ENCODE data around the gene DOC2A. TPM values are rescaled to one million over a fixed set of nuclear protein-coding genes. Genes with fewer than 3 reads are reported as not detected.
A peak's percentile ranks its signal among the peaks of the same experiment; 100 is the strongest.

DOC2A gene
- total and polyA plus RNA-seq, 8 donors, result 0.77 to 5.1 (median 2.9) TPM

DNA sequence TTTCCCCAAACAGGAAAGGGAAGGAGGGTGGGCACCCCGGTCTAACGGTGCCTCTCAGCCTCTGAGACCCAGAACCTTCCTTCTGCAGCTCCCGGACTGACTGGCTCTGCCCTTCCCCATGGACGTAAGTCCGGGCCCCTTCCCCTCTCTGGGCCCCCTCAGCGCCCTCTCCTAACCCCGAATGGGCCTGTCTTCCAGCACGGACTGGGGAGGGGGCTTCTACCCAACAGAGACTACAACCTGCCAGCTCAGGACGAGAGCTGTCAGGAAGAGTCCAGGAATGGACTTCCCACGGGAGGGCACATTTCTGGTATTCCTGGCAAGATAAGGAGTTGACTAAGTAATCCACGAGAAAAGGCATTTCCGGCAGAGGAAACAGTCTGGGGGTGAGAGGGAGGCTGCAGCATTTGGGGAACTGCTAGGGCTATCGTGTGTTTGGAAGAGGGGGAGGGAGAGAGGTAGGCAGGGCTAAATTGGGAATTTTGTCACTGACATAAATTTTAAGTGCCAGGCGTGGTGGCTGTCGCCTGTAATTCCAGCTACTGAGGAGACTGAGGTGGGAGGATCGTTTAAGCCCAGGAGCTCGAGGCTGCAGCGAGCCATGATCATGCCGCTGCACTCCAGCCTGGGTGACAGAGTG is 42.7 kb upstream of the DOC2A start:
- TF ChIP-seq, protein P1, sequence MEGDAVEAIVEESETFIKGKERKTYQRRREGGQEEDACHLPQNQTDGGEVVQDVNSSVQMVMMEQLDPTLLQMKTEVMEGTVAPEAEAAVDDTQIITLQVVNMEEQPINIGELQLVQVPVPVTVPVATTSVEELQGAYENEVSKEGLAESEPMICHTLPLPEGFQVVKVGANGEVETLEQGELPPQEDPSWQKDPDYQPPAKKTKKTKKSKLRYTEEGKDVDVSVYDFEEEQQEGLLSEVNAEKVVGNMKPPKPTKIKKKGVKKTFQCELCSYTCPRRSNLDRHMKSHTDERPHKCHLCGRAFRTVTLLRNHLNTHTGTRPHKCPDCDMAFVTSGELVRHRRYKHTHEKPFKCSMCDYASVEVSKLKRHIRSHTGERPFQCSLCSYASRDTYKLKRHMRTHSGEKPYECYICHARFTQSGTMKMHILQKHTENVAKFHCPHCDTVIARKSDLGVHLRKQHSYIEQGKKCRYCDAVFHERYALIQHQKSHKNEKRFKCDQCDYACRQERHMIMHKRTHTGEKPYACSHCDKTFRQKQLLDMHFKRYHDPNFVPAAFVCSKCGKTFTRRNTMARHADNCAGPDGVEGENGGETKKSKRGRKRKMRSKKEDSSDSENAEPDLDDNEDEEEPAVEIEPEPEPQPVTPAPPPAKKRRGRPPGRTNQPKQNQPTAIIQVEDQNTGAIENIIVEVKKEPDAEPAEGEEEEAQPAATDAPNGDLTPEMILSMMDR (IDR thresholded peaks at IDR 0.05), result no peak
- H3K4me1 ChIP-seq, result peaks cover 11 to 30% of the 10 kb centered on the region in 2 donors
- DNase-seq (no peak), ATAC-seq (peak; percentile 29)
- intact Hi-C loops (cut with DNase I), result no loop called here
- no peaks in the 10 kb centered on the region for H3K27me3 ChIP-seq
- no peaks in the 10 kb centered on the region for H3K36me3 ChIP-seq
- H3K4me3 ChIP-seq, result peak overlapping the region; percentile 85 to 86
- peak overlapping the region in 1 of 2 donors; percentile 71 for H3K27ac ChIP-seq
- H3K9me3 ChIP-seq, result no peaks in the 10 kb centered on the region

DNA sequence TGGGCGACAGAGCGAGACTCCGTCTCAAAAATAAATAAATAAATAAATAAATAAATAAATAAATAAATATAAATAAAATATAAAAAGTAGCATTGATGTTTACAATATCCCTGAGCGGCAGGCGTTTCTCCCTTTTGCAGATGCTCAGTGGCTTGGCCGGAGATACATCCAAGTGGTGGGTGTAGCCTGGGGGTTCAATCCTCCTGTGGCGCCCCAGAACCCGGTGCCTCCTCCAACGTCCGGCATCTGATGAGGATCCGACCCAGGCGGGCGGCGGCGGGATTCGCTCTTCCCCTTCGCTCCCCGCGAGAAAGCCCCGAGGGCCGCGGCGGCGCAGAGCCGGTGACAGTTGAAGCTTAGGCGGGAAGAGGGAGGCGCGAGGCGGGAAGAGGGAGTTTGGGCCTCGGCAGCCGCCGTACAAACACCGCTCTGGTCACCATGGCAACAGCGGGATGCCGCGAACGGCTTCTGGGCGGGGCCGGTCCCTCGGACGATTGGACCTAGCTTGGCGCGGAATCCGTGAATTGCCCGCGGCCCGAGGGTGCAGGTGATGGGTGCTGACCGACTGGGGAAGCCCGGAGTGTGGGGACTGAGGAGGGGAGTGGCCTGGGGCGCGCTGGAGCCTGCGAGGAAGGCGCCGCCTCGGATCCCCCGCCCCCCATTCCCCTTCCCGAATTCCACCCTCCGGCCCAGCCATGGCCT is 42.0 kb upstream of the DOC2A start:
- Histone ChIP-seq H3K36me3 (no peaks in the 10 kb centered on the region), H3K9me3 (no peaks in the 10 kb centered on the region), H3K4me3 (peak overlapping the region; percentile 85 to 86), H3K27ac (peak overlapping the region in 1 of 2 donors; percentile 71), H3K4me1 (peaks cover 11 to 30% of the 10 kb centered on the region in 2 donors), H3K27me3 (no peaks in the 10 kb centered on the region)
- ATAC-seq, result peak; percentile 94
- TF ChIP-seq, protein P1 (IDR thresholded peaks at IDR 0.05), result no peak
- peak; percentile 89 to 98 (median 94) for DNase-seq
- intact Hi-C loops (cut with DNase I), result no loop called here

DNA sequence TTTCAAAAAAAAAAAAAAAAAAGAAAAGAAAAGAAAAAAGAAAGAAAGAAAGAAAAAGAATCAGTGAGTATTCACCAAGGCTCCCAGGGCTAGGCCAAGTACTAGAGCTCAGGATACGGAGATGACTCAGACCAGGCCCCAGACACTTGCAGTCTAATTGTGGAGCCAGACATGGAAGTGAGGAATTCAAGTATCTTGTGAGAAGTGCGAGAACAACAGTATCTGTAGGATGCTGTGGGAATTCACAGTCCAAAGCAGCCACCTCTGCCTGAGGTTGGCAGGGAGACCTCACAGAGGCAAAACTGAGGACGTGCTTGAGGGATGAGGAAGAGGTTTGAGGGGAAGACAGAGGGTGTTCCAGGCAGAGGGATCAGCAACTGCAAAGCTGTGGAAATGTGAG is 40.7 kb upstream of the DOC2A start:
- DNase-seq (no peak), ATAC-seq (no peak)
- TF ChIP-seq, protein P1 (IDR thresholded peaks at IDR 0.05), result no peak

DNA sequence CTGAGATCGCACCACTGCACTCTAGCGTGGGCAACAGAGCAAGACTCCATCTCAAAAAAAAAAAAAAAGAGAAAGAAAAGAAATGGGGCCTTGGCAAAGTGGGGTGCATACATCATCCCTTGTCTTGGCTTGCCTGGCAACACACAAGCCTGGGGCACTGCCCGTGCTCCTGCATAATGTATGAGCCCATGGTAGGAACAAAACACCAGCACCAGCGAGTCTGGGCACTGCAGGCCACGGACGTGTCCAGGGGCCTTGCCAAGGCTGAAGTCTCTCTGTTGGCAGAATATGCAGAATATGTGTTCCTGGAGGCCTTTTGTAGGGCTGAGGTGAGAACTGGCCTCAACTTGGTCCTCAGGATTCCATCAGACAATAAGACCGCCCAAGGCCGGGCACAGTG is 39.0 kb upstream of the DOC2A start:
- Histone ChIP-seq H3K9me3 (no peaks in the 10 kb centered on the region), H3K36me3 (no peaks in the 10 kb centered on the region), H3K4me1 (peaks cover 11 to 26% of the 10 kb centered on the region in 2 donors), H3K4me3 (no peak overlapping the region), H3K27ac (no peak overlapping the region), H3K27me3 (peaks cover 0 to 7% of the 10 kb centered on the region in 2 donors)
- DNase-seq, result no peak
- ATAC-seq, result no peak
- TF ChIP-seq, protein P1 (IDR thresholded peaks at IDR 0.05), result no peak
- intact Hi-C loops (cut with DNase I), result no loop called here

More for the DNA sequence above, 40.7 kb upstream of the DOC2A start:
- Histone ChIP-seq H3K27me3 (no peaks in the 10 kb centered on the region), H3K4me3 (no peak overlapping the region), H3K4me1 (peaks cover 11 to 30% of the 10 kb centered on the region in 2 donors), H3K9me3 (no peaks in the 10 kb centered on the region), H3K36me3 (no peaks in the 10 kb centered on the region), H3K27ac (no peak overlapping the region)
- intact Hi-C loops (cut with DNase I), result no loop called here

DNA sequence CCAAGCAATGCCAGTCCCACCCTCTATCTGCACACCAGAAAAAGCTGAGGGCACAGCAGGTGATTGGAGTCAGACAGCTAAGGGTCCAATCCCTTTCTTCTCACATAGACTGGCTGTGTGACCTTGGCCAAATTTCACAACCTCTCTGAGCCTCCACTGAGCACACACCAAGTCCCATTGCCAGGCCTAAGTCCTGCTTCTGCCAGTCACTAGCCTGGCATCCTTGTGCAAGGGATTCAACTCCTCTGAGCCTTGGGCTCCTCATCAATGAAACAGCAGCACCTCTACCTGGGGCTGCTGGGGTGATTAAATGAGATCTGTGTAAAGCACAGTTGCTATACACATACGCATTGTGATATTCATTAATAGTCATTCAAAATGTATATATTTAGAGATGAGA is 35.8 kb upstream of the DOC2A start:
- TF ChIP-seq, protein P1 (IDR thresholded peaks at IDR 0.05), result no peak
- Histone ChIP-seq H3K36me3 (no peaks in the 10 kb centered on the region), H3K4me1 (no peaks in the 10 kb centered on the region), H3K27me3 (peaks cover 0 to 14% of the 10 kb centered on the region in 2 donors), H3K4me3 (no peak overlapping the region), H3K9me3 (no peaks in the 10 kb centered on the region), H3K27ac (no peak overlapping the region)
- intact Hi-C loops (cut with DNase I), result no loop called here
- no peak for DNase-seq
- ATAC-seq, result no peak

Measured in left lung (tissue), 10 donors.